ENCODE data around the gene OPCML.

Gene OPCML

DNA sequence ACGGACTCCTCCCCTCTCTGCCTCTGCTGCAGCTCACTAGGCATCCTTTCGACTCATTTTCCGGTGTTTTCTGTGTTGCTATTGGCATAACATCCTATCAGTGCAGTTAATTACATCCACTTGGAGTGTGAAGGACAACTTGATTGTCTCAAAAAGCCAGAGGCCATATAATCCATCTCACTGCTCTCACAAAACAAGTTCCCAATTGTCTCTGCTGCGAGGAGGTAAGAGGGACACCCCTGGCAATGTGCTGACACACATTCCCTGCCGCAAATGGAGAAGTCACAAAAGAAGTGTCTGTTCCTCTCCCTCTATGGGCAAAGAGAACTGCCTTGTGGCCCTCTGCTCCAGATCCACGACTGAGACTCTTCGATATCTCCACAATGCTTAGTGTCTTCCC lies 618.4 kb downstream of the OPCML start:
- H3K4me3 ChIP-seq (ENCODE audit: low read depth, low read length) = no peak overlapping the region

DNA sequence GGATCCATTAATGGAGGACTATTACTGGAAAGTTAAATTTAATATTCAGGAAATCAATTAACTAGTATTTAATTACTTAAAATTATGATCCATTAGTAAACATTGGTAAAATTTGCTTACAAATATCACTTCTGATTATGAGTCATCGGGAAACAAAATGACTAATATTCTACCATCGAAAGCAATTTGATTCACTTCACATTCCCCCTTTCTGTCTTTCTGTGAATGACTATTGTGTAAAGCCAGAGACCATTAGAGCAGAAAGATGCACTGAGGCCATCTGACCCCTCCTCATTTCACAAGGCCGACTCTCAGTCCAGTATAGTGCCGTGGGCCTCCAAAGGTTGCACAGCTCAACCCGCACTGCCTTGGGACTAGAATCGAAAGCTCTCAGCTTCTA lies 619.0 kb downstream of the OPCML start:
- no peak overlapping the region for H3K4me3 ChIP-seq (ENCODE audit: low read depth, low read length)

DNA sequence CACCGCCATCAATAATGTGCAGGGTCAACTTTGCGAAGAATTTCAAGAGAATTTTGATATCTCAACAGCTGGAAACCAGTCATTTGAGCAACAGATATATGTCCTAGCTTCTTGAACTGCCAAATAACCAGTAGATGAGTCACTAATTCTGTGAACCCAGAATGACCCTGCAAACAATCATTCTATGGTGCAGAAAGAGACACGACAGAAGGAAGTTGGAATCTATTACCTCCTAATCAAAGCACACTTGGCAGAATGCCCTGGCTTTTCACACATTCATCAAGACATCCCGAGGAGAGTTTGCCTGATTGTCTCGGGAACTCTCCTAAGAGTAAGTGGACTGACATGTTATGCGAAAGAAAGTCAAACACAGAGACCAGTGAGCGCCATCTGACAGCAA lies 621.1 kb downstream of the OPCML start:
- no peak overlapping the region for H3K4me3 ChIP-seq (ENCODE audit: low read depth, low read length)

DNA sequence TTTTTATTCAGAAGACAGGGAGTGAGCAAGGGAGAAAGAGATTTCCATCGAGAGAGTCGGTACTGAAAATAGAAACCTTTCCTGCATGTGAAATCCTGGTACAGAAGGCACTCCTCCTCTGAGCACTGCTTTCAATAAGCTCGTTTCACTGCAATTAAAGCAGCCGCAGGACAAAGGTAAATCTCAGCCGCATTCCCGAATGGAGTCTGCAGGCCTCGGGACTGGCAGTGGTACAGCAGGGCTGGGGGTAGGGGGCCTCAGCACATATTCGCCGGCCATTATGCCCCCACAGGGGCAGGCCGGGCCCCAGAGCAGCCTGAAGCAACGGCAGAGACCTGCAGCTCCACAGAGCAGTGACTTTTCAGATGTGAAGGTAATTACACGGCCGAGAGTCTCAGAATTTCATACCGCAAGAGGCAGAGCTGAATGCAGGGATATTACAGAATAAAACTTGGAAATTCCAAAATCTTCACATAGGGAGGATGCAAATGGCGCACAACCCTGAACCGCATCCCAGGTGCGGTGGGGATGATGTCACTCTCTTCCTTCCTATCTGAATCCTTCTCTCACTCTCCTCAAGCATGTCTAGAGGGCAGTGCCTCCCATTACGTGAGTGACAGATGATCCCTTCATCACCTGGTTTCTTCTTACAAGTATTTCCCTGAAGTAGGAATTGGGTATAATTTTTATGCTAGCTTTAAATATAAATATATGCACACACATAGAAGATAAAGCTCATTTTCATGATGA lies 622.1 kb downstream of the OPCML start:
- no peak overlapping the region for H3K4me3 ChIP-seq (ENCODE audit: low read depth, low read length)

DNA sequence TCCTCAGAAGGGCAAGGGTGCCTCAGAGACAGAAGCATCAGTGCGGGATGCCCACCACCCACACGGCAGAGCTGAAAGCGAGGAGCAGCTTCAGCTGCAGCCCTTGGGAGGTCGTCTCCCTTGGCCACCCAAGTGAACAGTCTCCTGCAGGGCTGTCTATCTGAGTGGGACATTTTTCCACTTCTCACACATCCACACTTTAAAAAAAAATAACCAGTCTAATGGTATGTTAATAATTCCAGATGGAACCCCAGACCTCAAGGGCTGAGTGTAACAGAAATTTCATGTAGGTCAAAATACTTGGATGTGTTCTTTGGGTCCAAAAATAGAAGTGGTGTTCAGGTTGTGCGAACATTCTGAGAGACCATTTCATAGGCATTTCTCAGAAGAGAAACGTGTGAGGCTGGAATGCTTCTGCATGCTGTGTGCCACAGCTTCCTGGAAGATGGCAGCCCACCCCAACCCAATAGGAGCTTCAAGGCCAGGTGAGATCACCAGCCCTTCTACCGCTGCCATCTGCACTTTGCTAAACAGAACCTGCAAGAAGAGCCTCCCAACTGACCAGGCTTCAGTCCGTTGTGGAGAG lies 623.2 kb downstream of the OPCML start:
- H3K4me3 ChIP-seq (ENCODE audit: low read depth, low read length) = no peak overlapping the region

DNA sequence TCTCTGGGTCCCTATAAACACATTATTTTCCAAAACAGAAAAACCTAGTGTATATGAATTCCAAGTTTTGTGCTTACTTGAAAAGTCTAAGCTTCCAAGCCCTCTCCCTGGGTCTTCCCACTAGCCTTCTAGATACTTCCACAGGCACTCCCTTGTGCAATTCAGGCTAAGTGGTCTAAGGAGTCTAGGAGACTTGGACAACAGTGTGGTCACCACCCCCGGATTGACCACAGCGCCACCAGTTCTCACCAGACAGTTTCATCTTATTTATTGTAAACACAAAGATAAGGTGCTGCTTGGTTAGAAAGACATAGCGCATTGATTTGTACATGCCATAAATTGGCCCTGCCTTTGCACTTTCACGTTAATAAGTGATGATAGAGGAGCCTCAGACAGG lies 623.9 kb downstream of the OPCML start:
- H3K4me3 ChIP-seq (ENCODE audit: low read depth, low read length) = no peak overlapping the region

DNA sequence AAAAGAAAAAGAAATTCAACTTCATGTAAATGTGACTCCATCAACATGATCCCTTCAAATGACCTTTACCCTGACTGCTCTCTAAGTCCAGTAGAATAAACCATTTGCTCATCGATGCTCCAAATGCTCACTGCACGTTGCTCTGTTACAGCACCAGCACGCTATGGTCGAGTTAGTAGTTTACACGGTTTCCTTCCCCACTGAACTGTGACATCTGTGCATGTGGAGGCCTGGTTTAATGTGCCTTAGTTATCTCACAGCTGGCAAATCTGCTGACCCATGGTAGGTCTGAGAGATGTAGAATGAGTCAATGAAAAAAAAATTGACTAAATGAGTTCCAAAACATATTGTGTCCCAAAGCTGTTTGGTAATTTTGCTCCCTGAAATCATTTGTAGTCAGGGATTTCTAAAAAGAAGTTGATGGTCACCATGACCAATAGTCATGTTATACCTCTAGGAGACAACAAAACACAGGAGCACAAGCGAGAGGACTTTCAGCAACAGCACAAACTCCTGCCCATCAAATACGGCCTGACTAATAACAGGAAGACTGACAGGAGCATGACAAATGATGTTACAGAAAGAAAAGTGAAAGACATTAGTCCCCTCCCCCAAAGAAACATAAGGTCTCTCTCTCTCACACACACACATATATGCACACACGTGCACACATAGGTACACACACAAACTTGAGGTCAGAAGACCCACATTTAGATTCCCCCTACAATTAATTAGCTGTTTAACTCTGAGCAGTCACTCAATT lies 624.5 kb downstream of the OPCML start:
- no peak overlapping the region for H3K4me3 ChIP-seq (ENCODE audit: low read depth, low read length)

DNA sequence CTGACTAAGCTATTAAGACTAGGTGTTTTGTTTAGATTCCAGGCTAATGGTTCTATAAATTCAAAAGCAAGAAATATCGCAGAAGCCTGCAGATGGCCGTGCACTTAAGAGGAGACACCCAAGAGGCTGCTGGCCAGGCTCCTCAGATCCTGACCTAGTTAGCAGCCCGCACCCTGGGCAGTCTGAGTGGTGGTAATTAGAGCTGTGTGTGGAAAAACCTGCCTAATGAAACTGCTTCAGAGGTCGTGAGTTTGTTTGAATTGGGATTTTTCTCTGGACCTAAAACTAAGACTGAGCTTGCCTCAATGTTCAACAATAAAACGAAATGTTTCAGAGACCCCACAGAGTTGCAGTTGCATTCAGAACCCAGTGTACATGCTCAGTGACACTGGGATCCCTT lies 627.7 kb downstream of the OPCML start:
- H3K4me3 ChIP-seq (ENCODE audit: low read depth, low read length) = no peak overlapping the region

DNA sequence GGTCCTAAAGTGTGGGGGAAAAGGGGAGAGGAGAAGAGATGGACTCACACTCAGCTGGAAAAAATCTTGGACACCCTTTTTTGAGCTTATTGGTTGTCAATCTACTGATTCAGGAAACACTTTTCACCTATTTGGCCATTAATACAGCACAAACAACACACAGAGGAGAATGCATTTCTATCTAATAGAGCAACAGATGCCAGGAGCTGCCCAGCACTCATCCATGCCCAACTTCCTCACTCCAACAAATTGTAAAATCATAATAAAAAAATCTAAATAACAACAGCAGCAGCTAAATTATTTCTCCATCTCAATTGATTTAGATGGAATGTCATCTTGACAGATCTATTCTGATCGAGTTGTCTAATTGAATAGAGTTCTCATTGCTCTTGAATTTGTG lies 628.2 kb downstream of the OPCML start:
- no peak overlapping the region for H3K4me3 ChIP-seq (ENCODE audit: low read depth, low read length)

DNA sequence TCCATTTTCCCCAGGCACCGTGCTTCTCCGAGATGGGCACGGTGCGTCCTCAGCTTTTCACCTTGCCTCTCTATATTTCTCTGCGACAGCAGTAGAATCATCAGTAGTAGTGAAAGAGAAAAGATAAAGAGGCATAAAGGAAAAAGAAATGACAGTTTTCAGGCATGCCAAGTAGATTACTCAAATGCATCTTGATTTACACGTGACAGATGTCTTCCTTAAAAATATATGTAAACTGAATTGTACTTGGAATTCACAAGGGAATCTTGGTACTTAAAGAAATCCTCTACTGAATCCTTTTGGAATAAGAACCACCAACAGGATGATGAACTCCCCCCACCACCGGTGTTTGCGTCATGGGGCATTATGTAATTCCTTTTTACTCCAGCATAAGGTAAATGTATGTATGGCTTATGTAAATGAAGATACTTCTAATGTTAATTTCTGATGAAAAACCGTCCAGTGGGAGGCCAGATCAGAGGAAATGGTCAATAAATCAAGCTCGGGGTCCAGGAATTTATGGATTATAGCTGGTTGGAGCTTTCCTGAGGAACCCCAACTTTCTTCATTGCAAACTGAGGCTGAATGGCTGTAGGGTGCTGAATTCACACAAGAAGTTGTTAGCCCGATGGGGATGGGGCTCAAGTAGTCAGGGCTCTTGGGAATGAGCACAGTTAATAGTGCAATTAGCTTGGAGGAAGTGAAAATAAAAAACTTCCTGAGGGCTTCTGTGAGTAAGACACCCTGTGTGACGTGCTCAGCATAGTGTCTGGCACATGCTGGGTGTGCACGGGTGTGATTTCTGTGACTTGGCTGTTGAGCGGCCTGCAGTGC lies 630.4 kb downstream of the OPCML start:
- H3K4me3 ChIP-seq (ENCODE audit: low read depth, low read length) = no peak overlapping the region

DNA sequence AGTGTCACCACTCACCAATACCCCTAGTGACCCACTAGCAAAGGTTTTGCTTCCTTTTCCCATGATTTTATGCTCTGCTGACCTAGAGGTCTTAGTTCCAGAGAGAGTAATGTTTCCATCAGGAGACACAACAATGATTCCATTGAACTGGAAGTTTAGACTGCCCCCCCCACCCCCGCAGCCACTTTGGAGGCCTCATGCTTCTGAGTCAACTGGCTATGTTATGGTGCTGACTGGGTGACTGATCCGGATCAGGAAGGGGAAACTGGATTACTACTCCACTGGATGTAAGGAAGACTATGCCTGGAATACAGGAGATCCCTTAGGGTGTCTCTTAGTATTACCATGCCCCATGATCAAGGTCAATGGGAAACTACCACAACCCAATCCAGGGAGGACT lies 633.6 kb downstream of the OPCML start:
- H3K4me3 ChIP-seq (ENCODE audit: low read depth, low read length) = no peak overlapping the region

DNA sequence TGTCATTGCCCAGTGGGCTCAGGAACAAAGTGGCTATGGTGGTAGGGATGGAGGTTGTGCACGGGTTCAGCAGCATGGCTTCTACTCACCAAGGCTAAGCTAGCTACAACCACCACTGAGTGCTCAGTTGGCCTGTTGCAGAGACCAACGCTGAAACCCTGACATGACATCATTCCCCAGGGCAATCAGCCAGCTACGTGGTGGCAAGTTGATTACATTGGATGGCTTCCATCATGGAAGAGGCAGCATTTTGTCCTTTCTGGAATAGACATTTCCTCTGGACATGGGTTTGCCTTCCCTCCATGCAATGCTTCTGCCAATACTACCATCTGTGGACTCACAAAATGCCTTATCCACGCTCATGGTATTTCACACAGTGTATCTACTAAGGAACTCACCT lies 634.3 kb downstream of the OPCML start:
- no peak overlapping the region for H3K4me3 ChIP-seq (ENCODE audit: low read depth, low read length)

DNA sequence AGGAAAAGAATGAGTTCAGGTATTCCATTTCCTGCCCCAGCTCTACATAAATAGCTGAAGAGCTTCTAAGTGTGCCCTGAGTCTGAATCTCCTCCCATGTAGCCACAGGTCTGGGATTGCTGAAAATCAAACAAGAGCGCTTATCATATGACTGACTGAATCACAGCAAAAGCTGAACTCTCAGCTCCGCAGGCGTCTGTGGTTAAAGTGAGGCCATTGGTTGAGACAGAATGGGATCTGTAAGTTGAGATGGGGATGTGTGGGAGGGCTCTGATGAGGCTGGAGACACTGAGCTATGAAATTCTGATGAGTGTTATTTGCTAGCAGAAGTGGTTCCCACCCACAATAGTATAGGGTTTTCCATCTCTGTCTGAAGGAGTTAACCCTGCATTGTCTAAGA lies 637.0 kb downstream of the OPCML start:
- H3K4me3 ChIP-seq (ENCODE audit: low read depth, low read length) = no peak overlapping the region

DNA sequence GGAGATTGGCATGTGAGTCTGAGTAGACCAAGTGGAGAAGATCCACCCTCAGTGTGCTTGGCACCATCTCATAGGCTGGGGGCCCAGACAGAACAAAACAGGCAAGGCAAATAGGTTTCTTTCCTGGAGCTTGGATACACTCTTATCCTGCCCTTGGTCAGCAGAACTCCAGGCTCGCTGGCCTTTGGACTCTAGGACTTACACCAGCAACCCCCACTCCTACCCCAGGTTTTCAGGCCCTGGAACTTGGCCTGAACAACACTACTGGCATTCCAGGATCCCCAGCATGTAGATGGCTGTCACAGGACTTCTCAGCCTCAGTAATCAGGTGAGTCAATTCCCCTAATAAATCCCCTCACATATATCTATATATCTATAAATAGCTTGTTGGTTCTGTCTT lies 637.7 kb downstream of the OPCML start:
- no peak overlapping the region for H3K4me3 ChIP-seq (ENCODE audit: low read depth, low read length)

DNA sequence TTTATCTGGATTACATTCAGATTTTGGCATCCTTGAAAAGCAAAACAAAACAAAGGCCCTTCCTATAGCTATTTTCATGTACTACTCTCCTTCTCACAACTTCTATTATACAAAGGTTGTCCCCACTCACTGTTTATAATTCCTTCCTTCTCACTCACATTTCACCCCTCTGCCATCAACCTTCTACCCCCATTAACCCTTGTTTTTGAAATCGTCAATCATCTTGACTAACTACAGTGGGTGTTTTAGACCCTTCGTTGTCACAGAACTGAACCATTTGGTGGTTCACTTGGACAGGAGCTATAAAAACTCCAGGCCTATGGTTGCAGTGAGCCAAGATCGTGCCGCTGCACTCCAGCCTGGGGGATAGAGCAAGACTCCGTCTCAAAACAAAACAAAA lies 639.4 kb downstream of the OPCML start:
- no peak overlapping the region for H3K4me3 ChIP-seq (ENCODE audit: low read depth, low read length)

DNA sequence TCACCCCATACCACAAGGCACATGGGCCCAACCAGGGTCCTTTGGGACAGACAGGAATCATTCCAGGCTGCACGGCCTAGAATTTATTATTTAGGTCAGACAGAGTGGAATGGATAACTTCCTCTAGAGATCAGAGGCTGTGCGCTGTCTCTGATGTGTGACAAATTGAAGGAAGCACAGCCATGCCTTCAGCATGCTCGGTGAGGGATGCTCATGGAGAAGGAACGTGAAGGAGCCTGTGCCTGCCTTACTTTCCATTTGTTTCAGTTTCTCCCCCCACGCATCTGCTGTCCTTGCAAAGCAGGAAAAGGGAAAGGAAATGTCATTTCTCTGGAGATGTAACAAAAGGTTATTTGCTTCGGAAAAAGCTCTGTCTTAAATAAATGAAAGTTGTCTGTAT lies 644.1 kb downstream of the OPCML start:
- no peak overlapping the region for H3K4me3 ChIP-seq (ENCODE audit: low read depth, low read length)

DNA sequence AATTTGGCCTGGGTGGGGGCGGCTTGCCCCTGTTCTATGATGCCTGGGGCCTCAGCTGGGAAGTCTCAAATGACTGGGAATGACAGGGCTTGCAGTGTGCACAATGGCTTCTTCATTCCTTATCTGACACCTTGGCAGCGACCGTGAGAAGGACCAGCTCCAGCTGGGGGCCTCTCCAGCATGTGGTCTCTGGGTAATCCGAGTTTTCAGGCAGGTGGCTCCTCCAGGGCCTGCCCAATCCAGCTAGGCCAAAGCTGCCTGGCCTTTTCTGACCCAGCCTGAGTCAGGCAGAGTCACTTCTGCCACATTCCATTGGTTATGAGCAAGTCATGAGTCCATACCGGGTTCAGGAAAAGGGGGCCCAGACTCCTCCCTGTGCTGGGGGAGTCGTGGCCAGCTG lies 646.0 kb downstream of the OPCML start:
- H3K4me3 ChIP-seq (ENCODE audit: low read depth, low read length) = no peak overlapping the region

DNA sequence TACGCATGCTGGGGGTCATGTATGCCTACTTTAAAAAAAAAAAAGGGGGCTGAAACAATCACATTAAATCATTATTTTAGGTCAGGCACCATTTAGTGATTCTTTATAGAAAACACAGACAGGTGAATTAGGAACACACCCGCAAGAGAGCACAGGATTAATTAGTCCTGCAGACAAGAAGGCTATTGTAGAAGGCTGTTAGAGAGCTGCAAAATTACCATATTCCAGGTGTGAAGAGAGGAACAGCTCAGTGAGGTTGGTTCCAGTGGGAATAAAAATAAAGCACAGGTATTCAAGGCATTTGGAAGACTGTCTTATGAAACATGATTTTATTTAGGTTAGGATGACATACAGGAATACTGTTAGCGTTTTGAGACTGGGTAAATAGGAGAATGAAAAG lies 649.1 kb downstream of the OPCML start:
- H3K4me3 ChIP-seq (ENCODE audit: low read depth, low read length) = no peak overlapping the region

DNA sequence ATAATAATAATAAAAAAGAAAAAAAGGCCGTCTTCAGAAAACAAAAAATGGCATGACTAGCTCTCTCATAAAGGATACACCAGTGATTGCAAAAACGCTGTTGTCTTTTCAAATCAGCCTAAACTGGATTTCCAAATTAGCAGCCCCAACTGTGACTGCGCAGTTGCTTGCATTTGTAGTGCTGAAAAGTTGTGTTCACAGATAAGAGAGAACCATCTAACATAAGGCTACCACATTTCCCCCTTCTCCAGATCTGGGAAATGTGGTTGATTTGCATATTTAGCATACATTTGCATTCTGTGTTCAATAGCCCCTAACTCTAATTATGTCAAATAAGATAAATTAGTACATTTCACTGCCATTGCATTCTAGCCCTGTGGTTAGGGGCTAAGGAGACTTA lies 650.7 kb downstream of the OPCML start:
- H3K4me3 ChIP-seq (ENCODE audit: low read depth, low read length) = no peak overlapping the region

DNA sequence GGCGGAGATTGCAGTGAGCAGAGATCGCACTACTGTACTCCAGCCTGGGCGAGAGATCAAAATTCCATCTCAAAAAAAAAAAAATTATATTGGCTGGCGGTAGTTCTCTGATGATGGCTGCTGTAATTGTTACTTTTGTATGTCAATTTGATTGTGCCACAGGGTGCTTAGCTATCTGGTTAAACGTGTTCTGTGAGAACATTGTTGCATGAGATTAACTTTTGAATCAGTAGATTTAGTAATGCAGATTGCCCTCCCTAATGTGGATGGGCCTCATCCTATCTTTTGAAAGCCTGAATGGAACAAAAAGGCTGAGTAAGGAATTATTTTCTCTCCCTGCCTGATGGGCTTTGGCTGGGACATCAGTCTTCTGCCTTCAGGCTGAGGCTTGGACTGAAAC lies 654.2 kb downstream of the OPCML start:
- H3K4me3 ChIP-seq (ENCODE audit: low read depth, low read length) = no peak overlapping the region

DNA sequence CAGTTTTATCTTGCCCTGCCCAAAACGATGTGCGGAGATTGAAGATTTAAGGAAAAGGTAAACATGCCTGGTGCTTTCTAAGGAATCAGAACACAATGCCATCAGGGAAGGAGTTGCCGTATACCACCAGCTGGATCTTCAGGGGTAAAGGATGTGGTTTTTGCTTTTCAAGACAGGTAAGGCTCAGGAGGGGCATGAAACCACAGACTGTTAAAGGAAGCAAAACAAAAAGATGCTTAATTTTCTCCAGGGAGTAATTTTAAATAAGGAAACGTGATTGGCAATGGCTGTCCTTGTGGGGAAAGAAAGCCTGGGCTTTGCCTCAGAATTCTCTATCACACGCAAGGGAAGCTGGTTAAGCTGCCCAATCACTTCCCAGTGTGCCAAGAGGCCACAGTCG lies 655.6 kb downstream of the OPCML start:
- H3K4me3 ChIP-seq (ENCODE audit: low read depth, low read length) = no peak overlapping the region

All from iPS-11a (cell line).